B cell (primary cell): Measurements from ENCODE around the gene CHD2. TPM values are rescaled to one million over a fixed set of nuclear protein-coding genes. Genes with fewer than 3 reads are reported as not detected.

Experiments
- ATAC-seq: fragments of 200-7000 bp; cut with Tn5 transposase; one replicate; pipeline ENCODE4 v1.10.0; 2021; ENCODE audit warnings: low read depth, mild to moderate bottlenecking, moderate number of reproducible peaks, moderate library complexity
- CTCF ChIA-PET: fragments of 350-600 bp; sonication (Branson Sonifier 250); formaldehyde crosslinking; loops from one replicate; lab custom pipeline; 2021; ENCODE audit warnings: antibody characterized with exemption, inconsistent platforms; lab: Charles Lee
- POLR2A ChIA-PET: fragments of 350-600 bp; sonication (Branson Sonifier 250); formaldehyde crosslinking; loops from one replicate; lab custom pipeline; 2021; ENCODE audit warnings: antibody characterized with exemption; lab: Charles Lee
- DNase-seq: peaks from one replicate; pipeline ENCODE4 v3.0.0; 2013
- H2AFZ ChIP-seq: 2 replicates; pipeline ENCODE4 v1.6.1; 2012; ENCODE audit warnings: mild to moderate bottlenecking, low read depth, low read length; ENCODE audit not compliant: insufficient read depth, poor library complexity, severe bottlenecking
- H3K27ac ChIP-seq, 2 donors: 1 replicate in 1 of 2; 2 replicates in 1 of 2; pipeline ENCODE4 v1.5.1; 2012 to 2013; ENCODE audit warnings: low read length in 2 of 2, mild to moderate bottlenecking in 2 of 2, moderate library complexity in 1 of 2
- H3K27me3 ChIP-seq, 4 experiments: fragments of 200-600 bp in 1 of 4; sonication (generic) in 1 of 4; replicated peaks in 1 of 4; 1 replicate in 2 of 4; 2 replicates in 2 of 4; pipeline versions ENCODE4 v1.6.1 to v1.7.0; 2013 to 2016; ENCODE audit warnings: low read length in 3 of 4, mild to moderate bottlenecking in 2 of 4, mixed read lengths in 1 of 4, moderate library complexity in 1 of 4; ENCODE audit not compliant: insufficient read depth in 4 of 4, control insufficient read depth in 3 of 4; ENCODE audit errors: control extremely low read depth in 1 of 4
- H3K36me3 ChIP-seq, 2 experiments: replicated peaks in 1 of 2; 1 replicate in 1 of 2; 2 replicates in 1 of 2; pipeline versions ENCODE4 v1.6.1 to v1.7.1; 2013; ENCODE audit warnings: low read length in 1 of 2; ENCODE audit not compliant: insufficient read depth in 2 of 2, control insufficient read depth in 1 of 2; ENCODE audit errors: control extremely low read depth in 1 of 2, extremely low read depth in 1 of 2
- H3K4me1 ChIP-seq, 2 donors: fragments of 200-600 bp in 1 of 2; sonication (generic) in 1 of 2; 1 replicate in 1 of 2; 2 replicates in 1 of 2; pipeline versions ENCODE4 v1.5.1 to v1.6.1; 2013 to 2017; ENCODE audit warnings: low read length in 2 of 2; ENCODE audit not compliant: control insufficient read depth in 2 of 2, insufficient read depth in 2 of 2
- H3K4me2 ChIP-seq: replicated peaks from 2 replicates; pipeline ENCODE3; 2012; ENCODE audit warnings: mild to moderate bottlenecking, low read depth, low read length; ENCODE audit not compliant: poor library complexity, severe bottlenecking
- H3K4me3 ChIP-seq, 5 experiments: fragments of 200-600 bp in 1 of 5; sonication (generic) in 1 of 5; 1 replicate in 3 of 5; 2 replicates in 2 of 5; pipeline versions ENCODE4 v1.5.1 to v1.7.0; 2011 to 2016; ENCODE audit warnings: low read length in 4 of 5, mild to moderate bottlenecking in 4 of 5, low read depth in 2 of 5, control low read depth in 1 of 5, moderate library complexity in 1 of 5; ENCODE audit not compliant: insufficient read depth in 1 of 5; ENCODE audit errors: control extremely low read depth in 1 of 5, extremely low read depth in 1 of 5
- H3K79me2 ChIP-seq: fragments of 200-600 bp; sonication (generic); one replicate; pipeline ENCODE4 v1.6.0; 2016; ENCODE audit warnings: low read length; ENCODE audit not compliant: control insufficient read depth, insufficient read depth
- H3K9ac ChIP-seq: fragments of 200-600 bp; sonication (generic); 2 replicates; pipeline ENCODE4 v1.6.1; 2017; ENCODE audit warnings: mild to moderate bottlenecking, low read length, moderate library complexity
- H3K9me3 ChIP-seq, 3 donors: one replicate each; pipeline versions ENCODE4 v1.6.1 to v1.7.1; 2013; ENCODE audit warnings: low read length in 2 of 3; ENCODE audit not compliant: control insufficient read depth in 2 of 3, insufficient read depth in 1 of 3; ENCODE audit errors: control extremely low read depth in 1 of 3
- H4K20me1 ChIP-seq: 2 replicates; pipeline ENCODE4 v1.6.0; 2012; ENCODE audit warnings: mild to moderate bottlenecking, low read length; ENCODE audit not compliant: insufficient read depth, control insufficient read depth, poor library complexity, severe bottlenecking
- H3K27ac Mint-ChIP-seq: one replicate; pipeline ENCODE4 v1.8.0; 2021; ENCODE audit warnings: mixed read lengths
- H3K27me3 Mint-ChIP-seq: one replicate; pipeline ENCODE4 v1.8.0; 2021; ENCODE audit warnings: mixed read lengths
- H3K4me1 Mint-ChIP-seq: one replicate; pipeline ENCODE4 v1.8.0; 2021; ENCODE audit warnings: mixed read lengths
- H3K4me3 Mint-ChIP-seq: one replicate; pipeline ENCODE4 v1.8.0; 2021; ENCODE audit warnings: mixed read lengths
- H3K9me3 Mint-ChIP-seq: one replicate; pipeline ENCODE4 v1.8.0; 2022; ENCODE audit warnings: mixed read lengths; ENCODE audit not compliant: insufficient read depth
- EZH2 ChIP-seq: IDR thresholded peaks from 2 replicates; pipeline ENCODE4 v1.6.1; 2012; ENCODE audit warnings: borderline replicate concordance, low read depth, mild to moderate bottlenecking, moderate library complexity, low read length; ENCODE audit not compliant: insufficient read depth, poor library complexity, severe bottlenecking
- WGBS: methylation state at CpG from one replicate; pipeline ENCODE4 v1.1.5; 2013; ENCODE audit warnings: missing lambda C conversion rate; ENCODE audit not compliant: insufficient coverage; 5-methylcytosine and 5-hydroxymethylcytosine counted together
- intact Hi-C: fragments of 100-400 bp; cut with micrococcal nuclease; formaldehyde crosslinking; loops from one replicate; pipeline ENCODE4 v1.10.0; 2022
- polyA plus RNA-seq: library from polyadenylated mRNA; depleted of rRNA; stranded (reverse); fragments of >200 nt; gene quantifications from 2 replicates; pipeline ENCODE4 v1.2.3, GENCODE V29; 2012
- total RNA-seq, 2 donors: library from RNA; stranded (reverse); fragments of 120-200 nt in 1 of 2; gene quantifications; 1 replicate in 1 of 2; 2 replicates in 1 of 2; pipeline versions ENCODE4 v1.2.3 to v1.2.4, GENCODE V29; 2013 to 2022
- TF ChIP-seq, protein P1 (sequence below): fragments of 200-600 bp; IDR thresholded peaks from one replicate; pipeline ENCODE4 v1.8.0; 2022; ENCODE audit warnings: antibody characterized with exemption, mild to moderate bottlenecking

Gene CHD2
- total and polyA plus RNA-seq, 2 donors (not counting 1 experiment from before 2014, with no cell fraction given), result 86.9 to 353 TPM

DNA sequence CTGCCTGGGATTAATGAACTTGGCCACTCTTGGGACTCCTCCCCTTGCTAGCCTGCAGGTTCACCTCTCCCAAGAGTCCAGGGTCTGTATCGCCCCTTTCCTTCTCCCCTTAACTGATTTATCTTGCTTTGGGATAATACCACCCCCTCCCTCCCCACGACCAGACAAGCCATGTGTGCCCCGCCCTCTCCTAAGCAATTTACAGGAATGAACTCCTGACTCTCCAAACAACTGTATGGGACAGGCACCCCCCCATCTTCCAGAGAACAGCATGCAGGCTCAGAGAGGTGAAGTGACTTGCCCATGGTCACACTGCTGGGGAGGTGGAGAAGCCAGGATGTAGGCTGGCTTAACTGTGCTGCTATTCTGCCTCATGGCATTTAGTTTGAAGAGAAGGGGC is 142.1 kb downstream of the CHD2 start:
- ChIA-PET POLR2A (no interaction called here), CTCF (no interaction called here)
- Histone ChIP-seq H4K20me1 (no peaks in the 10 kb centered on the region), H3K27ac (no peak overlapping the region), H3K9me3 (peaks cover 0 to 15% (median 4%) of the 10 kb centered on the region in 3 donors), H3K9ac (no peak overlapping the region), H2AFZ (no peak overlapping the region), H3K27me3 (peaks cover 0 to 9% (median 0%) of the 10 kb centered on the region in 4 experiments), H3K4me2 (no peak overlapping the region), H3K4me3 (no peak overlapping the region), H3K36me3 (no peaks in the 10 kb centered on the region), H3K4me1 (no peaks in the 10 kb centered on the region), H3K79me2 (no peaks in the 10 kb centered on the region)
- TF ChIP-seq, protein P1, sequence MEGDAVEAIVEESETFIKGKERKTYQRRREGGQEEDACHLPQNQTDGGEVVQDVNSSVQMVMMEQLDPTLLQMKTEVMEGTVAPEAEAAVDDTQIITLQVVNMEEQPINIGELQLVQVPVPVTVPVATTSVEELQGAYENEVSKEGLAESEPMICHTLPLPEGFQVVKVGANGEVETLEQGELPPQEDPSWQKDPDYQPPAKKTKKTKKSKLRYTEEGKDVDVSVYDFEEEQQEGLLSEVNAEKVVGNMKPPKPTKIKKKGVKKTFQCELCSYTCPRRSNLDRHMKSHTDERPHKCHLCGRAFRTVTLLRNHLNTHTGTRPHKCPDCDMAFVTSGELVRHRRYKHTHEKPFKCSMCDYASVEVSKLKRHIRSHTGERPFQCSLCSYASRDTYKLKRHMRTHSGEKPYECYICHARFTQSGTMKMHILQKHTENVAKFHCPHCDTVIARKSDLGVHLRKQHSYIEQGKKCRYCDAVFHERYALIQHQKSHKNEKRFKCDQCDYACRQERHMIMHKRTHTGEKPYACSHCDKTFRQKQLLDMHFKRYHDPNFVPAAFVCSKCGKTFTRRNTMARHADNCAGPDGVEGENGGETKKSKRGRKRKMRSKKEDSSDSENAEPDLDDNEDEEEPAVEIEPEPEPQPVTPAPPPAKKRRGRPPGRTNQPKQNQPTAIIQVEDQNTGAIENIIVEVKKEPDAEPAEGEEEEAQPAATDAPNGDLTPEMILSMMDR, result no peak
- TF ChIP-seq EZH2, result no peak
- Mint-ChIP-seq H3K9me3 (peaks cover 2% of the 10 kb centered on the region), H3K4me1 (no peaks in the 10 kb centered on the region), H3K27ac (no peak overlapping the region), H3K27me3 (peaks cover 21% of the 10 kb centered on the region), H3K4me3 (no peak overlapping the region)
- intact Hi-C loops, result no loop called here
- ATAC-seq (no peak), DNase-seq (no peak)
- 52% methylated on average over 3 of the region's 3 CpGs for WGBS

DNA sequence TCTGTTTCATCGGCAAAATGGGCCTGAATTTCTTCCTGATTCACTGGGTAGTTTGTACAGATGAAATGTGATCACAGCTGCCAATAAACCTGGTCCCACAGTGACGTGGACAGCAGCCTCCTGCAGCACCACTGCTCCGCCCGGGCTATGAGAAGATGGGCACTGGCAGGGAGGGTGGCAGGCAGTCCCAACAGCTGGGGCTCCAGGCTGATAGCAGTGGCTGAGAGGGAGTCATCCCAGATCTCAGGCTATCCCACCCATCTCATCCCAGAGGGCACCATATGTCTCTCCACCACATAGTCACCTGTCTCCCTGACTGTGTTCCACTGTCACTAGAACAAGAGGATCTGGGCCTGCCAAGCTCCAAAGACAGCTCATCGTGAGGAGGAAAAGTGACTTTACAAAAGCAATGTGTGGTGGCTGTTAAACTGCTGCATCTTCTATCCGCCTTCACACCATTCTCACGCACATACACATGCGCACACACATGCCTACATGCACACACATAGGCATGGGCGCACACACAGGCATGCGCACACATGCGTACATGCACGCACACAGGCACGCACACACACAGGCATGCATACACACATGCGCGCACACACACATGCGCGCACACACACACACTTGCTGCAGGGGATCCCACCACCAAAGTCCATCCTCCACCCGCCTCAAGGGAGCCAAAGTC is 142.7 kb downstream of the CHD2 start:
- no peak overlapping the region for H3K4me3 Mint-ChIP-seq
- POLR2A ChIA-PET, result no interaction called here
- H3K36me3 ChIP-seq, result no peaks in the 10 kb centered on the region

More for the DNA sequence above, 142.7 kb downstream of the CHD2 start:
- peaks cover 4% of the 10 kb centered on the region for H3K4me1 Mint-ChIP-seq
- Histone ChIP-seq H4K20me1 (no peaks in the 10 kb centered on the region), H3K27ac (no peak overlapping the region), H3K4me2 (no peak overlapping the region), H3K9ac (no peak overlapping the region), H3K4me1 (peaks cover 5 to 6% of the 10 kb centered on the region in 2 donors), H3K9me3 (peaks cover 0 to 15% (median 4%) of the 10 kb centered on the region in 3 donors), H2AFZ (no peak overlapping the region), H3K79me2 (no peaks in the 10 kb centered on the region), H3K4me3 (no peak overlapping the region), H3K27me3 (peaks cover 0 to 10% (median 0%) of the 10 kb centered on the region in 4 experiments)
- H3K9me3 Mint-ChIP-seq, result peaks cover 2% of the 10 kb centered on the region
- CTCF ChIA-PET, result no interaction called here
- TF ChIP-seq, protein P1, result no peak
- TF ChIP-seq EZH2, result no peak
- peaks cover 25% of the 10 kb centered on the region for H3K27me3 Mint-ChIP-seq
- intact Hi-C loops, result no loop called here
- no peak overlapping the region for H3K27ac Mint-ChIP-seq
- ATAC-seq, result no peak
- DNase-seq, result no peak
- 93% methylated on average over 18 of the region's 18 CpGs for WGBS
